Right atrium auricular region (tissue), 2 donors: Measurements from ENCODE around the gene NBEAL1. TPM values are rescaled to one million over a fixed set of nuclear protein-coding genes. Genes with fewer than 3 reads are reported as not detected.
"Not testable (repeated sequence)": the region's sequence is repeated elsewhere in the genome, so short reads cannot be mapped to it uniquely, and the experiment has no call there.

Experiments used
- DNase-seq: peaks from one replicate; pipeline ENCODE4 v3.0.0-alpha.2; 2019; ENCODE audit warnings: low spot score
- H3K27ac ChIP-seq, 2 donors: fragments of 200-600 bp; sonication (generic); 1 replicate in 1 of 2; 2 replicates in 1 of 2; pipeline ENCODE4 v1.5.1; 2016 to 2019
- H3K27me3 ChIP-seq, 2 donors: fragments of 200-600 bp; sonication (generic); one replicate each; pipeline versions ENCODE4 v1.5.1 to v1.6.0; 2017 to 2019
- H3K36me3 ChIP-seq: fragments of 200-600 bp; sonication (generic); one replicate; pipeline ENCODE4 v1.5.1; 2016
- H3K4me1 ChIP-seq, 2 donors: fragments of 200-600 bp; sonication (generic); one replicate each; pipeline versions ENCODE4 v1.5.1 to v1.6.0; 2017 to 2019
- H3K4me3 ChIP-seq, 2 donors: fragments of 200-600 bp; sonication (generic); 1 replicate in 1 of 2; 2 replicates in 1 of 2; pipeline ENCODE4 v1.5.1; 2017 to 2019; ENCODE audit warnings: mild to moderate bottlenecking in 1 of 2, moderate library complexity in 1 of 2
- H3K9me3 ChIP-seq, 2 donors: fragments of 200-600 bp; sonication (generic); one replicate each; pipeline ENCODE4 v1.5.1; 2019
- total RNA-seq, 2 donors: library from RNA; depleted of rRNA; stranded (reverse); fragments of >200 nt; gene quantifications; one replicate each; pipeline ENCODE4 v1.1.0, GENCODE V29; 2016
- TF ChIP-seq, protein P1 (sequence below), 2 donors: fragments of 200-600 bp; sonication (generic); IDR thresholded peaks; one replicate each; pipeline ENCODE4 v1.5.1; 2019; ENCODE audit warnings: antibody characterized with exemption in 2 of 2

Gene NBEAL1
- total RNA-seq, 2 donors from 2014 or later = 11.6 to 20.1 TPM

DNA sequence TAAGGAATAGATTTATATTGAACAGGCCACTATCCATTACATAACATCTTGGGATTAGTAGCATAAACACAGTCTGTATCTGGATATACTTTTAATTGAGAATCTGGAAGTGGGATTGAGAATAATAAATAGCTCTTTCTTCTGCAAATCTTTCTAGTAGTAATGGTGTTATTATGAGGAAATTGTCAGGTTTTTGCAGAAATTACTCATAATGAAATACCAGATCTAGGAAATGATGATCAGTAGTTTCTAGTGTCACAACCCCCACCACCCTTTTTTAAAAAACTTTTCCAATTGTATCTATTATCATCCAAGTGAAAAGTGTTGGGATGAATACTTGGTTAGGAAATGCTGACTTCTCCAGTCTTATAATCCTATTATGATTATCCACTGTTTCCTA lies 18.7 kb downstream of the NBEAL1 start:
- no peaks in the 10 kb centered on the region for H3K36me3 ChIP-seq
- TF ChIP-seq, protein P1, sequence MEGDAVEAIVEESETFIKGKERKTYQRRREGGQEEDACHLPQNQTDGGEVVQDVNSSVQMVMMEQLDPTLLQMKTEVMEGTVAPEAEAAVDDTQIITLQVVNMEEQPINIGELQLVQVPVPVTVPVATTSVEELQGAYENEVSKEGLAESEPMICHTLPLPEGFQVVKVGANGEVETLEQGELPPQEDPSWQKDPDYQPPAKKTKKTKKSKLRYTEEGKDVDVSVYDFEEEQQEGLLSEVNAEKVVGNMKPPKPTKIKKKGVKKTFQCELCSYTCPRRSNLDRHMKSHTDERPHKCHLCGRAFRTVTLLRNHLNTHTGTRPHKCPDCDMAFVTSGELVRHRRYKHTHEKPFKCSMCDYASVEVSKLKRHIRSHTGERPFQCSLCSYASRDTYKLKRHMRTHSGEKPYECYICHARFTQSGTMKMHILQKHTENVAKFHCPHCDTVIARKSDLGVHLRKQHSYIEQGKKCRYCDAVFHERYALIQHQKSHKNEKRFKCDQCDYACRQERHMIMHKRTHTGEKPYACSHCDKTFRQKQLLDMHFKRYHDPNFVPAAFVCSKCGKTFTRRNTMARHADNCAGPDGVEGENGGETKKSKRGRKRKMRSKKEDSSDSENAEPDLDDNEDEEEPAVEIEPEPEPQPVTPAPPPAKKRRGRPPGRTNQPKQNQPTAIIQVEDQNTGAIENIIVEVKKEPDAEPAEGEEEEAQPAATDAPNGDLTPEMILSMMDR (IDR thresholded peaks at IDR 0.05) = no peak
- H3K4me3 ChIP-seq = no peak overlapping the region
- H3K27me3 ChIP-seq = no peaks in the 10 kb centered on the region
- H3K9me3 ChIP-seq = no peaks in the 10 kb centered on the region
- no peak for DNase-seq
- H3K4me1 ChIP-seq = no peaks in the 10 kb centered on the region
- no peak overlapping the region for H3K27ac ChIP-seq

DNA sequence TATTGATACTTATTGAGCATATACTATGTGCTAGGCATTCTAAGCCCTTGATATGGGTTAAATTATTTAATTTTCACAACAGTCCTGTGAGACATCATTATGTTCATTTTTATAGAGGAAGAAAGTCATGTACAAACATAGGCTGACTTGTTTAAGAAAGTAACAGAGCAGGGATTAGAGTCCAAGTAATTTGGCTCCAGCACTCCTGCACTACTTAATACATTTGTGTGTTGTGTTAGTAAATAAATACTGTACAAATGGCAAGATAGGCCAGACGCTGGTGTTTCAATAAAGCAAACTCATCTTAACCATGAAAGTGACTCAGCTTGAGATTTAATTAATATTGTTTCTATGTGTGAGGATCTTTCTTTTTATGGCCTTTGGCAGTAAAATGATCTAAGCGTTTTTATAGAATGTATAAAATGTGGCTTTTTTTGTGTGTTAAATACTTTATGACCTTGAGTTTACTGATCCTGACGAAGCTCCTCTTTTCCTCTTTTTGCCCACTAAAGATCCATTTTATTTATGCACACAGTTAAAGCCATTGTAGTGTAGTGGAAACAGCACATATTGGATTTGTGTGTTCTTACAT lies 21.3 kb downstream of the NBEAL1 start:
- no peak for DNase-seq
- TF ChIP-seq, protein P1 (IDR thresholded peaks at IDR 0.05) = no peak
- peak overlapping the region in 1 of 2 donors; percentile 42 for H3K27ac ChIP-seq
- H3K4me3 ChIP-seq = no peak overlapping the region
- peaks cover 0 to 5% of the 10 kb centered on the region in 2 donors for H3K4me1 ChIP-seq
- H3K36me3 ChIP-seq = no peaks in the 10 kb centered on the region
- H3K27me3 ChIP-seq = no peaks in the 10 kb centered on the region
- H3K9me3 ChIP-seq = no peaks in the 10 kb centered on the region

DNA sequence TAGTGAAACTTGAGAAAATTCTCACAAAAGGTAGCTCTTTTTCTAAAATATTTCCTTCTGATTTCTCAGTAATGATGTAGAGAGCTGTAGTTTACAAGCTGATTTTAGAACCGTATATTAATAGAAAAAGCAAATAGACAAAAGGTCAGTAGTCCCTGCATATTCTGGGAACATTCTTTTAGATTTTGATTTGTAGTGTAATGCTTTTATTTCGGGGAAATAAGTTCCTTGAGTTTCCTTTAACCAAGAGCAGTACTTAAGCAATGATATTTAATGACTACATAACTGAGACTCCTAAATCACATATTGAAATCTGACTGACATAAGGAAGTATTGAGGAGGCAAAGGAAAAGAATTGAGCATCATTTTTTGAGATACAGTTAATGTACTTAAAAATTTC lies 22.4 kb downstream of the NBEAL1 start:
- peaks cover 0 to 5% of the 10 kb centered on the region in 2 donors for H3K4me1 ChIP-seq
- no peaks in the 10 kb centered on the region for H3K27me3 ChIP-seq
- no peak overlapping the region for H3K4me3 ChIP-seq
- no peaks in the 10 kb centered on the region for H3K9me3 ChIP-seq
- peaks cover 3% of the 10 kb centered on the region for H3K36me3 ChIP-seq
- TF ChIP-seq, protein P1 (IDR thresholded peaks at IDR 0.05) = no peak
- peak overlapping the region in 1 of 2 donors; percentile 42 for H3K27ac ChIP-seq
- no peak for DNase-seq

DNA sequence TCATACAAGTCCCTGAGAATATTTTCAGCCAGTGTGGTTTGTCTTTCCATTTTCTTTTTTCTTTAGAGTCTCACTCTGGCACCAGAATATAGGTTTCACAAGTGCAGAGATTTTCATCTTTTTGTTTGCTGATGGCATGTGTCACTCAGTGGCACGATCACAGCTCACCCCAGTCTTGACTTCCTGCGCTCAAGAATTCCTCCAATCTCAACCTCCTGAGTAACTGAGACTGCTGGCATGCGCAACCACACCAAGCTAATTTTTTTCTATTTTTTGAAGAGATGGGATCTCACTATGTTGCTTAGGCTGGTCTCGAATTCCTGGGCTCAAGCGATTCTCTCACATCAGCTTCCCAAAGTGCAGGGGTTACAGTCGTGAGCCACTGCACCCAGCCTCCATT lies 23.9 kb downstream of the NBEAL1 start:
- peaks cover 0 to 5% of the 10 kb centered on the region in 2 donors for H3K4me1 ChIP-seq
- no peaks in the 10 kb centered on the region for H3K9me3 ChIP-seq
- H3K27me3 ChIP-seq = no peaks in the 10 kb centered on the region
- H3K4me3 ChIP-seq = no peak overlapping the region
- H3K36me3 ChIP-seq = peaks cover 9% of the 10 kb centered on the region
- no peak overlapping the region for H3K27ac ChIP-seq
- DNase-seq = no peak
- TF ChIP-seq, protein P1 (IDR thresholded peaks at IDR 0.05) = no peak

DNA sequence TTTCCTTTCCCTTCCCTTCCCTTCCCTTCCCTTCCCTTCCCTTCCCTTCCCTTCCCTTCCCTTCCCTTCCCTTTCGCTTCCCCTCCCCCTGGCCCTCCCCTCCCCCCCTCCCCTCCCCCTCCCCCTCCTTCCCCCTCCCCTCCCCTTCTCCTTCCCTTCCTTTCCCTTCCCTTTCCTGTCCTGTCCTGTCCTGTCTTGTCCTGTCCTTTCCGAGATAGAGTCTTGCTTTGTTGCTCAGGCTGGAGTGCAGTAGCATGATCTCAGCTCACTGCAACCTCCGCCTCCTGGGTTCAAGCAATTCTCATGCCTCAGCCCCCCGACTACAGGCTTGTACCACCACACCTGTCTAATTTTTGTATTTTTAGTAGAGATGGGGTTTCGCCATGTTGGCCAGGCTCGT lies 24.5 kb downstream of the NBEAL1 start:
- H3K4me3 ChIP-seq = not testable (repeated sequence)
- peaks cover 0 to 11% of the 10 kb centered on the region in 2 donors for H3K4me1 ChIP-seq

DNA sequence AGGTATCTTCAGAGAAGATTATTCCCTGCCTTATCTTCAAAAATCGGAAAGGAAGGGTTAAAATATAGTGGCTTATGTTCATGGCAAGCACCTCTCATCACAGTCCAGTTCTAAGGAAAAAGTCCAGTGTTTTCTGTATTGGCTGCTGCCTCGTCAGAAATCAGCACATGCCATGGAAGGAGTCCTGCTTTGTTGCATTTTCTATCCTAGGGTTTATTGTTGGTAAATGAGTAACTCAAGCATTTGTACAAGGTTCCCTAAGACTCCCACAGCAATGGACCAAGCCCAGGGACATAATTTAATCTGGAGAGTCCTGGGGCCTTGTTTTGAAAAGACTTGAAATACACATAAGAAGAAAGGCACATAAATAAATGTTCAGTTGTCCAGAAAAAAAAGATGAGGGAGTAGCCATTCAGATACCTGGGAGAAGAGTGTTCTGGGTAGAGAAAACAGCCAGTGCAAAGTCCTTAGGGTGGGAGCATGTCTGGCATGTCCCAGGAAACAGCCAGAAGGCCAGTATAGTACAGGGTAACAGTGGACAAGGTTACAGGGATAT lies 26.4 kb downstream of the NBEAL1 start:
- H3K4me1 ChIP-seq = peaks cover 0 to 14% of the 10 kb centered on the region in 2 donors
- no peaks in the 10 kb centered on the region for H3K27me3 ChIP-seq
- H3K9me3 ChIP-seq = no peaks in the 10 kb centered on the region
- no peak overlapping the region for H3K27ac ChIP-seq
- no peak overlapping the region for H3K4me3 ChIP-seq
- H3K36me3 ChIP-seq = peaks cover 9% of the 10 kb centered on the region
- DNase-seq = no peak
- TF ChIP-seq, protein P1 (IDR thresholded peaks at IDR 0.05) = no peak

More for the DNA sequence above, 24.5 kb downstream of the NBEAL1 start:
- not testable (repeated sequence) for DNase-seq, H3K27ac ChIP-seq, H3K9me3 ChIP-seq, H3K27me3 ChIP-seq, H3K36me3 ChIP-seq
